ENCODE data around the gene HLX. TPM values are rescaled to one million over a fixed set of nuclear protein-coding genes. Genes with fewer than 3 reads are reported as not detected.

The HLX gene
- total and polyA plus RNA-seq, 2 of the 13 experiments (the other 11 are each of a cell fraction or from before 2014, with no cell fraction given), result 0.30 to 0.35 TPM

DNA sequence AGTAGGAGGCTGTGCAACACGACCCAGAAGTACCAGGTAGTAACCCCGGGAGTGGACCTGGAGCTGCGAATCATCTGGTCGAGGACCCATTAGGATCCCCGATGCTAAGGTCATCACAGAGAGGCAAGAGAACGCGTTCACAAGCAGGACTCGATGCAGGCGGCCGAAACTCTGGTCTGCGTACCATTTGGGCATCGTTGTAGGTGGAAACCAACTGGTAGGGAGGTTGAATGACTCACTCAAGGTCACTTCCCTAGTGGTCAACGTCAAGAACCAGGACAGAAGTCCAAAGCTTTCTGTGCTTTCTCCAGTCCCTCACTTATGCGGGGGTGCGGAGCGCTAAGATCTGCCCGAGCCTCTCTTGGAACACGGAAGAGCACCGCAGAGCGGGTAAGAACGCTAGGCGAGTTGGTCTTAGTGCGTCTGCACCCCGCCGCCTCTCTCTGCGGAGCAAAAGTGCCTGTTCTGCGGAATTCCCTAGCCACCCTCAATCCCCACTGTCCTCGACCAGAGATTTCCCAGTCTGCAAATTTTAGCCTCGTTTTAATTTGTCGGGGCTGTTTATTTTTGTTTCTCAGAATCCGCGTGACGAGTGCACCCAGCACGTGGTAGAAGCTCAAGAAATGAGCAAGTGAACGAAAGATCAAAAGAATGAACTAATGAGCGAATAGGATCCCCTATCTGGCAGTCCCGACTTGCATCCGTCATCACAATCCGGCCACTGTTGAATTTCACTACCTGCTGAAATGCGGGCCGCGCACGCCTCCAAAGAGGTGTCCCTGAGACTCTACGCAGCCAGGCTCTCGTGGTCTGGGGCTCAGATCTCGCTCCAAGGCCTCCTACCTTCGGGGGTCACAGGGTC, 12.2 kb downstream of the HLX start:
- Histone ChIP-seq H3K4me3 (replicated peaks in 1 of 3; ENCODE audit: insufficient read depth in 1 of 3, low read depth in 2 of 3, low read length in 3 of 3) (no peak overlapping the region), H4K20me1 (ENCODE audit: insufficient read depth, low read length) (no peaks in the 10 kb centered on the region), H3K4me1 (ENCODE audit: insufficient read depth, low read length) (no peaks in the 10 kb centered on the region), H3K9ac (ENCODE audit: insufficient read depth, low read depth, low read length) (no peak overlapping the region), H3K36me3 (replicated peaks in 1 of 2; ENCODE audit: control insufficient read depth in 1 of 2, insufficient read depth in 2 of 2, low read length in 2 of 2) (no peaks in the 10 kb centered on the region), H3K27ac (ENCODE audit: extremely low read length, insufficient read depth, low read length) (no peak overlapping the region), H2AFZ (ENCODE audit: low read length) (no peak overlapping the region), H3K4me2 (ENCODE audit: low read depth, low read length) (no peak overlapping the region), H3K9me3 (ENCODE audit: low read length) (no peaks in the 10 kb centered on the region), H3K79me2 (ENCODE audit: insufficient read depth, low read length) (no peaks in the 10 kb centered on the region), H3K27me3 (ENCODE audit: control insufficient read depth in 1 of 2, insufficient read depth in 2 of 2, low read length in 2 of 2) (peaks cover 2 to 82% of the 10 kb centered on the region in 2 experiments; a peak in 4 of 5 replicates)
- WGBS (ENCODE audit: low lambda C conversion rate), result 58% methylated on average over 39 of the region's 47 CpGs
- no peak for FAIRE-seq
- intact Hi-C loops (cut with micrococcal nuclease; ENCODE audit: unreplicated experiment), result no loop called here
- no TSS peak for BruUV-seq (replicated peaks)
- in situ Hi-C loops (cut with HindIII; ENCODE audit: extremely low pct_ligation_motif_present, low pct_unique_long_range_greater_than_20kb), result no loop called here
- ChIA-PET CTCF (ENCODE audit: low intra/inter-chr PET ratio, low total read pairs) (no interaction called here), POLR2A (no interaction called here)
- ATAC-seq, result no peak
- no peak for TF ChIP-seq ZNF562 (CRISPR knock-in tag; IDR thresholded peaks at IDR 0.05; ENCODE audit: borderline replicate concordance)
- no peak for TF ChIP-seq GATA4 (IDR thresholded peaks at IDR 0.05; ENCODE audit: borderline replicate concordance, low read depth)
- TF ChIP-seq, protein P1, sequence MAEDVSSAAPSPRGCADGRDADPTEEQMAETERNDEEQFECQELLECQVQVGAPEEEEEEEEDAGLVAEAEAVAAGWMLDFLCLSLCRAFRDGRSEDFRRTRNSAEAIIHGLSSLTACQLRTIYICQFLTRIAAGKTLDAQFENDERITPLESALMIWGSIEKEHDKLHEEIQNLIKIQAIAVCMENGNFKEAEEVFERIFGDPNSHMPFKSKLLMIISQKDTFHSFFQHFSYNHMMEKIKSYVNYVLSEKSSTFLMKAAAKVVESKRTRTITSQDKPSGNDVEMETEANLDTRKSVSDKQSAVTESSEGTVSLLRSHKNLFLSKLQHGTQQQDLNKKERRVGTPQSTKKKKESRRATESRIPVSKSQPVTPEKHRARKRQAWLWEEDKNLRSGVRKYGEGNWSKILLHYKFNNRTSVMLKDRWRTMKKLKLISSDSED (CRISPR knock-in tag; IDR thresholded peaks at IDR 0.05), result no peak
- no peak for TF ChIP-seq ZNF879 (CRISPR knock-in tag; IDR thresholded peaks at IDR 0.05)
- TF ChIP-seq, protein P2, sequence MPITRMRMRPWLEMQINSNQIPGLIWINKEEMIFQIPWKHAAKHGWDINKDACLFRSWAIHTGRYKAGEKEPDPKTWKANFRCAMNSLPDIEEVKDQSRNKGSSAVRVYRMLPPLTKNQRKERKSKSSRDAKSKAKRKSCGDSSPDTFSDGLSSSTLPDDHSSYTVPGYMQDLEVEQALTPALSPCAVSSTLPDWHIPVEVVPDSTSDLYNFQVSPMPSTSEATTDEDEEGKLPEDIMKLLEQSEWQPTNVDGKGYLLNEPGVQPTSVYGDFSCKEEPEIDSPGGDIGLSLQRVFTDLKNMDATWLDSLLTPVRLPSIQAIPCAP (CRISPR knock-in tag; IDR thresholded peaks at IDR 0.05; ENCODE audit: low read depth), result no peak
- TF ChIP-seq HOXA5 (CRISPR knock-in tag; IDR thresholded peaks at IDR 0.05), result no peak
- no peak for TF ChIP-seq ZFP37 (CRISPR knock-in tag; IDR thresholded peaks at IDR 0.05; ENCODE audit: borderline replicate concordance)
- no peak for DNase-seq (ENCODE audit: low spot score)

All from HepG2 (cell line).